Gastrocnemius medialis (tissue), 4 donors: ENCODE measurements around the gene GPR137. TPM values are rescaled to one million over a fixed set of nuclear protein-coding genes. Genes with fewer than 3 reads are reported as not detected.

Experiments
- ATAC-seq, 2 donors: fragments of 150-250 bp; one replicate each; pipeline ENCODE4 v1.9.1; 2016
- DNase-seq, 2 donors: peaks; one replicate each; pipeline ENCODE4 v3.0.0-alpha.2; 2019
- H3K27ac ChIP-seq, 4 donors: fragments of 200-600 bp; sonication (generic); 1 replicate in 1 of 4; 2 replicates in 3 of 4; pipeline ENCODE4 v1.5.1; 2016 to 2018; ENCODE audit warnings: mild to moderate bottlenecking in 2 of 4, moderate library complexity in 1 of 4
- H3K27me3 ChIP-seq, 3 donors: fragments of 200-600 bp; sonication (generic) in 2 of 3; 1 replicate in 1 of 3; 2 replicates in 2 of 3; pipeline versions ENCODE4 v1.5.1 to v1.6.0; 2016 to 2019; ENCODE audit warnings: mild to moderate bottlenecking in 1 of 3, moderate library complexity in 1 of 3
- H3K36me3 ChIP-seq, 2 donors: fragments of 200-600 bp; sonication (generic) in 1 of 2; one replicate each; pipeline ENCODE4 v1.5.1; 2017 to 2018
- H3K4me1 ChIP-seq, 2 donors: fragments of 200-600 bp; sonication (generic) in 1 of 2; one replicate each; pipeline ENCODE4 v1.5.1; 2016 to 2017; ENCODE audit warnings: mild to moderate bottlenecking in 2 of 2
- H3K4me3 ChIP-seq, 4 donors: fragments of 200-600 bp; sonication (generic) in 3 of 4; 1 replicate in 1 of 4; 2 replicates in 3 of 4; pipeline ENCODE4 v1.5.1; 2016 to 2019; ENCODE audit warnings: mild to moderate bottlenecking in 2 of 4
- H3K9me3 ChIP-seq, 3 donors: fragments of 200-600 bp; sonication (generic) in 2 of 3; 1 replicate in 1 of 3; 2 replicates in 2 of 3; pipeline ENCODE4 v1.5.1; 2016 to 2019
- CTCF ChIP-seq, 5 experiments: fragments of 450-650 bp in 3 of 5; fragments of 200-600 bp in 2 of 5; sonication (generic) in 2 of 5; IDR thresholded peaks in 4 of 5; conservative IDR thresholded peaks in 1 of 5; 1 replicate in 4 of 5; 2 replicates in 1 of 5; pipeline ENCODE4 v1.5.1; 2016 to 2019; ENCODE audit warnings: antibody characterized with exemption in 5 of 5, mild to moderate bottlenecking in 3 of 5, moderate library complexity in 3 of 5
- POLR2A ChIP-seq, 2 donors: fragments of 450-650 bp; IDR thresholded peaks; one replicate each; pipeline ENCODE4 v1.6.1; 2017; ENCODE audit warnings: antibody characterized with exemption in 2 of 2, mild to moderate bottlenecking in 2 of 2, moderate library complexity in 2 of 2
- in situ Hi-C, 4 donors: fragments of 200-750 bp; cut with MboI; loops; one replicate each; pipeline versions ENCODE4 v1.15.0 to v1.8.0; 2017; ENCODE audit warnings: low sequenced_read_pairs in 4 of 4
- intact Hi-C: fragments of 100-400 bp; cut with DNase I; formaldehyde crosslinking; loops from one replicate; pipeline ENCODE4 v1.15.1; 2023; ENCODE audit warnings: low total_unique reads
- total RNA-seq, 4 donors: library from RNA; depleted of rRNA; stranded (reverse); fragments of >200 nt; gene quantifications; one replicate each; pipeline versions ENCODE4 v1.1.0 to v1.2.3, GENCODE V29; 2016

GPR137 gene
- total RNA-seq, 4 donors from 2014 or later: 13.8 to 28.9 (median 20.4) TPM

DNA sequence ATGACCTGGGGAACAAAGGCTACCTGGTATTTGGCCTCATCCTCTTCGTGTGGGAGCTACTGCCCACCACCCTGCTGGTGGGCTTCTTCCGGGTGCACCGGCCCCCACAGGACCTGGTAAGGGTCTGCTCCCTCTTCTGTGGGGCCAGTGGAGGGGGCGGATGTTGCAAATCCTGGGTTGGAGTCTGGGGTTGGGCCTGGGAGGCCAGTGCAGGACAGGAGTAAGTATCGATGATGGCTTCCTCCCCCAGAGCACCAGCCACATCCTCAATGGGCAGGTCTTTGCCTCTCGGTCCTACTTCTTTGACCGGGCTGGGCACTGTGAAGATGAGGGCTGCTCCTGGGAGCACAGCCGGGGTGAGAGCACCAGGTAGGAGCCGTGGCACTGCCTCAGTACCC lies 2.7 kb downstream of the GPR137 start:
- H3K36me3 ChIP-seq: no peaks in the 10 kb centered on the region
- peaks cover 12 to 24% (median 23%) of the 10 kb centered on the region in 3 donors for H3K27me3 ChIP-seq
- TF ChIP-seq POLR2A (IDR thresholded peaks at IDR 0.05) (no peak), CTCF (IDR thresholded peaks at IDR 0.05 in 4 of 5, conservative IDR thresholded peaks at IDR 0.05 in 1 of 5) (no peak)
- peaks cover 19 to 28% of the 10 kb centered on the region in 2 donors for H3K4me1 ChIP-seq
- H3K27ac ChIP-seq: no peak overlapping the region
- in situ Hi-C loops (no loop called here), intact Hi-C loops (no loop called here)
- DNase-seq: no peak
- no peaks in the 10 kb centered on the region for H3K9me3 ChIP-seq
- H3K4me3 ChIP-seq: no peak overlapping the region
- ATAC-seq: no peak

- in situ Hi-C loops (no loop called here), intact Hi-C loops (no loop called here)
- no peak for TF ChIP-seq POLR2A (IDR thresholded peaks at IDR 0.05)
- no peak for TF ChIP-seq CTCF (IDR thresholded peaks at IDR 0.05 in 4 of 5, conservative IDR thresholded peaks at IDR 0.05 in 1 of 5)
- Histone ChIP-seq H3K9me3 (no peaks in the 10 kb centered on the region), H3K4me1 (peaks cover 12 to 21% of the 10 kb centered on the region in 2 donors), H3K27me3 (peaks cover 20 to 31% (median 29%) of the 10 kb centered on the region in 3 donors), H3K36me3 (no peaks in the 10 kb centered on the region), H3K4me3 (no peak overlapping the region), H3K27ac (no peak overlapping the region)
- no peak for ATAC-seq
- DNase-seq: no peak
Observed at GRCh38 chr11:64289002-64289564, 3.4 kb downstream of the GPR137 start.

DNA sequence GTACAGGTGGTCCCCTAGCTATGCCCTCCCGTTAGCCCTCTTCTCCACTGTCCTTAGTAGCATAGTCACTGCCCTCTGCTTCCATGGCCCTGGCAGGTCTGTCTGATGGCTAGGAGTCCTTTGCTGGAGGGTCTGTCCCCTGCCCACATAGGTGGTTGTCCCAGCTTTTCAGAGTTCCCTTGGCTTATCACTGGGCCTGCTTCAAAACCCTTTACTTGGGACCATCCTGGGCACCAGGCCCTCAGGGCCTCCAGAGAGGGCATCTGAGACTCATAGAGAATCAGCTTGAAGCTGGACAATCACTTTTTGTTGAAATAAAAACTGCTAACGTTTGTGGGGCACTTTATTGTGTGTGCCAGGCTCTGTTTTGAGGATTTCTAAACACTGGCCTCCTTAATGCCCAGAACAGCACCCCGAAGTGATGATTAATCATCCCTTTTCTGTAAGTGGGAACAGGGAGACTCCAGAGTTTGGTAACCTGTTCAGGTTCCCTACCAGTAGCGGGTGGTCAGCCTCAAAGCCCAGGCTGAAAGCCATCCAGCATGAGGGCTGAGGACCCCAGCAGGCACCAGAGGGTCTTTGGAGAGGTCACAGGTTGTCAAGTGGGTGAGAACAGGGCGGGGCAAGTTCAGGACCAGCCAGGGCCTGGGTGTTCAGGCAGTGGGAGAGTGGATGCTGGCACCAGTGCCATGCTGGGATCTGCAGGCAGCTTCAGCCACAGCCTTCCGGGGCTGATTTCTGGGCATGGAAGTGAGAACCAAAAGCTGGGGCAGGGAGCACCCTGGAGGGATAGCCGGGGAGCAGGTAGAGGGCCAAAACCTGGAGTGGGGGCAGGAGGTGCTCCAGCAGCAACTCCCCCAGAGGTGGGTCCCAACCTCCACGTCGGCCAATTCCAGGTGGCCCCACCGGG lies 5.0 kb downstream of the GPR137 start:
- no peak overlapping the region for H3K27ac ChIP-seq
- in situ Hi-C loops: no loop called here
- DNase-seq (no peak), ATAC-seq (no peak)
- H3K4me1 ChIP-seq: peaks cover 11 to 18% of the 10 kb centered on the region in 2 donors
- peaks cover 34 to 46% (median 42%) of the 10 kb centered on the region in 3 donors for H3K27me3 ChIP-seq
- H3K9me3 ChIP-seq: no peaks in the 10 kb centered on the region
- intact Hi-C loops: no loop called here
- TF ChIP-seq POLR2A (IDR thresholded peaks at IDR 0.05): no peak
- TF ChIP-seq CTCF (IDR thresholded peaks at IDR 0.05 in 4 of 5, conservative IDR thresholded peaks at IDR 0.05 in 1 of 5): no peak
- H3K36me3 ChIP-seq: no peaks in the 10 kb centered on the region
- no peak overlapping the region for H3K4me3 ChIP-seq

DNA sequence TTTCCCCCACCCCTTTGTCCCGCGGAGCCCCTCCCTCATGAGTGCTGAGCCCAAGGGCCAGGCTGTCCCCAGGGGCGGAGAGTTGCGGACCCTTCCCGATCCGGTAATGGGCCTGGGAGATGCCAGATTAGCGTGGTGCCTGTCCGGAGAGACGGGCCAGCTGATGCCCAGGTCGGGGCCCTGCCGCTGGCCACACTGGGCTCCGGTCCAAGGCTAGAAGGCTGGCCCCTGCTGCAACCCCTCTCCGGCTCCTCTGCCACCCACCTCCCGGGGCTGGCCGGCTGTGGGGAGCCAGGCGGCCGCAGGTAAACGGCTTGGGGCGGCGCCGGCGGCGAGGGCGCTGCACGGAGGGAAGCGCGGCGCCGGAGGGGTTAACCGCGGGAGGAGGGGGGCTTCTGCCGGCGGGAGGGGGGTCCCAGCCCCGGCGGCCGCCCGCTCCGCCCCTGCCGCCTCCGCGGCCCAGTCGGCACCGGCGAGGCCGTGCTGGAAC lies 5.7 kb downstream of the GPR137 start, which contains the start of gene KCNK4:
Gene KCNK4 (plus strand): TSS at position 41 of the 490 bp plus-strand sequence. CDS start 1,717 bp downstream, outside the sequence.
- Histone ChIP-seq H3K27ac (no peak within 1 kb of the TSS), H3K4me1 (peaks cover 7 to 13% of the 10 kb centered on the region in 2 donors), H3K9me3 (no peaks in the 10 kb centered on the region), H3K27me3 (peaks cover 35 to 50% (median 46%) of the 10 kb centered on the region in 3 donors), H3K4me3 (peak within 1 kb of the TSS; percentile 30 to 38 (median 35)), H3K36me3 (no peaks in the 10 kb centered on the region)
- DNase-seq: no peak
- TF ChIP-seq POLR2A (IDR thresholded peaks at IDR 0.05) (no peak), CTCF (IDR thresholded peaks at IDR 0.05 in 4 of 5, conservative IDR thresholded peaks at IDR 0.05 in 1 of 5) (no peak)
- in situ Hi-C loops (no loop called here), intact Hi-C loops (no loop called here)
- no peak for ATAC-seq
